OCI-LY3 (cell line): ENCODE results near the gene PPP1R14B.

Experiments
- H2AFZ ChIP-seq: fragments of 200-600, 300-600 bp; shearing (Covaris generic); 2 replicates; pipeline ENCODE4 v1.6.0; 2014; ENCODE audit warnings: antibody characterized with exemption, low read depth, low read length
- H3K27ac ChIP-seq: fragments of 200-600, 300-600 bp; sonication (generic); 2 replicates; pipeline ENCODE4 v1.5.1; 2014; ENCODE audit warnings: mild to moderate bottlenecking, low read length, moderate library complexity, mixed read lengths
- H3K27me3 ChIP-seq: fragments of 200-600, 300-600 bp; sonication (generic); 2 replicates; pipeline ENCODE4 v1.6.1; 2014; ENCODE audit warnings: low read depth, low read length, mixed read lengths
- H3K36me3 ChIP-seq: fragments of 200-600, 300-600 bp; sonication (generic); replicated peaks from 2 replicates; pipeline ENCODE3; 2014; ENCODE audit warnings: low read depth, low read length, mixed read lengths
- H3K4me1 ChIP-seq: fragments of 300-600, 200-600 bp; sonication (generic); 2 replicates; pipeline ENCODE4 v1.6.1; 2014; ENCODE audit warnings: low read length, mixed read lengths
- H3K4me2 ChIP-seq: fragments of 200-600, 300-600 bp; sonication (generic); 2 replicates; pipeline ENCODE4 v1.6.1; 2014; ENCODE audit warnings: low read length, mixed read lengths
- H3K4me3 ChIP-seq: fragments of 300-600, 200-600 bp; sonication (generic); 2 replicates; pipeline ENCODE4 v1.5.1; 2014; ENCODE audit warnings: antibody characterized with exemption, mild to moderate bottlenecking, low read length, moderate library complexity
- H3K79me2 ChIP-seq: fragments of 300-600, 200-600 bp; shearing (Covaris generic); 2 replicates; pipeline ENCODE4 v1.6.1; 2014; ENCODE audit warnings: mild to moderate bottlenecking, low read length, mixed read lengths
- H3K9ac ChIP-seq: fragments of 300-600, 200-600 bp; shearing (Covaris generic); 2 replicates; pipeline ENCODE4 v1.6.0; 2014; ENCODE audit warnings: mild to moderate bottlenecking, low read length, moderate library complexity
- H3K9me3 ChIP-seq: fragments of 200-600, 300-600 bp; shearing (Covaris generic); 2 replicates; pipeline ENCODE4 v1.6.1; 2014; ENCODE audit warnings: low read length, mixed read lengths; ENCODE audit not compliant: insufficient read depth
- H4K20me1 ChIP-seq: fragments of 200-600, 300-600 bp; sonication (generic); 2 replicates; pipeline ENCODE4 v1.6.1; 2016; ENCODE audit warnings: low read length, mixed read lengths; ENCODE audit not compliant: insufficient read depth
- EZH2phosphoT487 ChIP-seq: fragments of 200-600 bp; shearing (Covaris generic); IDR thresholded peaks from 2 replicates; pipeline ENCODE4 v1.6.1; 2018; ENCODE audit warnings: antibody characterized with exemption, mixed run types, low read depth
- TF ChIP-seq, protein P1 (sequence below): fragments of 200-600, 300-600 bp; sonication (generic); IDR thresholded peaks from 2 replicates; pipeline ENCODE4 v1.5.1; 2014; ENCODE audit warnings: antibody characterized with exemption, low read length, low read depth

Gene PPP1R14B

DNA sequence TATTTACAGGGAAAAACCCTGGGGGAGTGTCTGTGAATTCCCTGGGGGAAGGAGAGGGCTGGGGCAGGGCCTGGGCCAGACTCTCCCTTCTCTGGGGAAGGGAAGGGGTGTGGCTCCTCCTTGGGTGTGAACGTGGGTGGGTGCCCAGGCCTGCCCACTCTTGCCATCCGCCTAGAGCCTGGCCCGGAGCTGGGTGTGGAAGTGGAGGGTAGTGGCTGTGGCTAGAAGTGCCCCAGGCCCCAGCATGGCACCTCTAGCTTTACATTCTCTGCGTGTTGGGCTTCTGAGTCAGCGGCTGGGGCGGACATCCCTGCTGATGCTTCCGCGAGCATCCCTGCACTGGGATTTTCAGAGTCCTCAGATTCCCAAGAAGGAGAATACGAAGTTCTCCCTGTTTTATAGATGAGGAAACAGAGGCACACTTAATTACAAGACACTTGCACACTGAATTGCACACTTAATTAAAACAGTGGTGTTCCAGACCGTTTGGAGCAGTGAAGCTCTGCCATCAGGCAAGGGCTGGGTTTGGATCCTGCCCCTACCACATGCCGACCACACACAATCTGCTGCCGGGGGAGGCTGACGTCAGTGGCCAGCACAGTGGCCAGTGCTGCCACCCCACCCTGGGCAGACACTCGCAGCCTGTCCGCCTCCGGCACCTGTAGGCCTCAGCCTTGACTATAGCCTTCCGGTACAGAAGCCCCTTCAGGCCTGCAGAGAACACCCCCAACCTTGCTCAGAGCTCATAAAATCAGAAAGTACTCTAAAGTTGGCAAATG, 30.1 kb upstream of the PPP1R14B start:
- TF ChIP-seq, protein P1, sequence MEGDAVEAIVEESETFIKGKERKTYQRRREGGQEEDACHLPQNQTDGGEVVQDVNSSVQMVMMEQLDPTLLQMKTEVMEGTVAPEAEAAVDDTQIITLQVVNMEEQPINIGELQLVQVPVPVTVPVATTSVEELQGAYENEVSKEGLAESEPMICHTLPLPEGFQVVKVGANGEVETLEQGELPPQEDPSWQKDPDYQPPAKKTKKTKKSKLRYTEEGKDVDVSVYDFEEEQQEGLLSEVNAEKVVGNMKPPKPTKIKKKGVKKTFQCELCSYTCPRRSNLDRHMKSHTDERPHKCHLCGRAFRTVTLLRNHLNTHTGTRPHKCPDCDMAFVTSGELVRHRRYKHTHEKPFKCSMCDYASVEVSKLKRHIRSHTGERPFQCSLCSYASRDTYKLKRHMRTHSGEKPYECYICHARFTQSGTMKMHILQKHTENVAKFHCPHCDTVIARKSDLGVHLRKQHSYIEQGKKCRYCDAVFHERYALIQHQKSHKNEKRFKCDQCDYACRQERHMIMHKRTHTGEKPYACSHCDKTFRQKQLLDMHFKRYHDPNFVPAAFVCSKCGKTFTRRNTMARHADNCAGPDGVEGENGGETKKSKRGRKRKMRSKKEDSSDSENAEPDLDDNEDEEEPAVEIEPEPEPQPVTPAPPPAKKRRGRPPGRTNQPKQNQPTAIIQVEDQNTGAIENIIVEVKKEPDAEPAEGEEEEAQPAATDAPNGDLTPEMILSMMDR = no peak
- no peak for TF ChIP-seq EZH2phosphoT487
- Histone ChIP-seq H3K9ac (no peak overlapping the region), H3K79me2 (peaks cover 9% of the 10 kb centered on the region), H4K20me1 (no peaks in the 10 kb centered on the region), H3K4me2 (no peak overlapping the region), H3K36me3 (peaks cover 12% of the 10 kb centered on the region), H2AFZ (no peak overlapping the region), H3K4me3 (no peak overlapping the region), H3K27ac (no peak overlapping the region), H3K4me1 (peaks cover 19% of the 10 kb centered on the region; the same call in 1 of the 2 replicates), H3K9me3 (no peaks in the 10 kb centered on the region), H3K27me3 (no peaks in the 10 kb centered on the region)

DNA sequence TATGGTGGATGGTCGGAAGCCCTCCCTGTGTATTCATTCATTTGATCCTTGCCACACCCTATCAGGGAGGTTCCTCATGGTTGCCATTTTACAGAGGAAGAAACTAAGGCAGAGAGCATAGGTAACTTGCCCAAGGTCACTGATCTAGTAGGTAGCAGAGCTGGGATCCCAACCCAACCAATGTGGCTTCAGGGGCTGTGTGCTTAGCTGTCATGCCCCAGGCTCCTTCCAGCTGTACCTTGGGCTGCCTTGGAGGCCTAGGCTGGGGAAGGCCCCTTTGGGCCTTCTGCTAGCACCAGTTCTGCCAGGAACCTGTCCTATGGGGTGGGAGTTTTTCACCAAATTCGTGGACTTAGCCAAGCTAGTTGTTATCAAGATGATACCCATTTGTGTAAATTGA, 29.1 kb upstream of the PPP1R14B start:
- Histone ChIP-seq H3K4me1 (peaks cover 21% of the 10 kb centered on the region; the same call in 1 of the 2 replicates), H3K27ac (no peak overlapping the region), H3K4me2 (no peak overlapping the region), H3K9ac (no peak overlapping the region), H4K20me1 (no peaks in the 10 kb centered on the region), H3K4me3 (no peak overlapping the region), H3K36me3 (peaks cover 12% of the 10 kb centered on the region), H3K27me3 (no peaks in the 10 kb centered on the region), H3K79me2 (peaks cover 13% of the 10 kb centered on the region), H3K9me3 (no peaks in the 10 kb centered on the region), H2AFZ (no peak overlapping the region)
- TF ChIP-seq EZH2phosphoT487 = no peak
- TF ChIP-seq, protein P1 = no peak

DNA sequence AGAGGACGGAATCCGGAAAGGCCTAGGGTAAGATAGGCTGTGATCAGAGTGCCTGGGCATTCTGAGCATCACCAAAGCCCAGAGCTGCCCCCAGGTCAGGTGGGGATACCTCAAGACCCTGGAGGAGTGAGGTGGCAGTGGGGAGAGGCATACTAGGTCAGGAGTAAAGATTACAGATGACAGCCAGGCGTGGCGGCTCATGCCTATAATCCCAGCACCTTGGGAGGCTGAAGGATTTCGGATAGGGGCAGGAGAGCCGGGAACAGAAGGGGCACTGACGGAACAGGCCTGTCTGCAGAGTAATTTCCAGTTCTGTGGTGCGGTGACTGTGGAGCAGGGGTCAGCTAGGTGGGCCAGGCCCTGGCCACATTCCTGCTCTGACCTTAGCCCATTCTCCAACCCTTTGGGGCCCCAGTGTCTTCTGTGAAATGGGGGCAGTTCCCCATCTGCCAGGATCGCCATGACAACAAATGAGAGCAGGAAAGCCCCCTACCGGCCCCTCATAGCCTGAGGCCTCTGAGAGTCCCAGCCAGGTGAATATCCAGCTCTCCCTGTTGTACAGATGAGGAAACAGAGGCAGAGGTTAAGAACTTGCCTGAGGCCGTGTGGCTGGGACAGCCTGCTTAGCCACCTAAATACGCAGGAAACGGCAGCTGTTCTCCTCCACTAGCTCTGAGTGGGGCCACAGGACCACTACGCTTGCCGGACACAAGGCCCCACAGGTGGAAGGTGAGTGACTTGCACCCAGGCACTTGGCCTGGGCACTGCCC, 28.5 kb upstream of the PPP1R14B start:
- no peak overlapping the region for H3K4me3 ChIP-seq
- H3K9ac ChIP-seq = no peak overlapping the region
- peak overlapping the region; percentile 5; the same call in 1 of the 2 replicates for H3K4me2 ChIP-seq
- peaks cover 21% of the 10 kb centered on the region; the same call in 1 of the 2 replicates for H3K4me1 ChIP-seq
- H3K9me3 ChIP-seq = no peaks in the 10 kb centered on the region
- no peak for TF ChIP-seq EZH2phosphoT487
- TF ChIP-seq, protein P1 = no peak
- H3K27ac ChIP-seq = no peak overlapping the region
- H3K27me3 ChIP-seq = no peaks in the 10 kb centered on the region
- H3K36me3 ChIP-seq = peaks cover 12% of the 10 kb centered on the region
- H3K79me2 ChIP-seq = peaks cover 13% of the 10 kb centered on the region
- no peak overlapping the region for H2AFZ ChIP-seq
- no peaks in the 10 kb centered on the region for H4K20me1 ChIP-seq
